WTC11 (cell line): ENCODE results near the gene CLEC4A. TPM values are rescaled to one million over a fixed set of nuclear protein-coding genes. Genes with fewer than 3 reads are reported as not detected.
"Not testable (repeated sequence)": the region's sequence is repeated elsewhere in the genome, so short reads cannot be mapped to it uniquely, and the experiment has no call there.

Source experiments
- ATAC-seq: fragments of 200-7000 bp; cut with Tn5 transposase; 2 replicates; pipeline ENCODE4 v1.10.0; 2021; ENCODE audit warnings: mild to moderate bottlenecking, moderate library complexity
- CTCF ChIA-PET: fragments of 300-600 bp; sonication (Branson Sonifier 250); formaldehyde crosslinking; loops from one replicate; lab custom pipeline; 2021; ENCODE audit warnings: antibody characterized with exemption; lab: Charles Lee
- POLR2A ChIA-PET: fragments of 350-600 bp; sonication (Branson Sonifier 250); formaldehyde crosslinking; loops from one replicate; lab custom pipeline; 2021; ENCODE audit warnings: antibody characterized with exemption; lab: Charles Lee
- DNase-seq: peaks from one replicate; pipeline ENCODE4 v3.0.0; 2021; ENCODE audit warnings: low spot score
- H3K27ac Mint-ChIP-seq: 2 replicates; pipeline ENCODE4 v1.8.0; 2021; ENCODE audit warnings: mixed read lengths
- H3K27me3 Mint-ChIP-seq: 2 replicates; pipeline ENCODE4 v1.8.0; 2021; ENCODE audit warnings: low read depth, mild to moderate bottlenecking, moderate library complexity, mixed read lengths
- H3K36me3 Mint-ChIP-seq: 2 replicates; pipeline ENCODE4 v1.8.0; 2021; ENCODE audit warnings: mixed read lengths
- H3K4me1 Mint-ChIP-seq: 2 replicates; pipeline ENCODE4 v1.8.0; 2022; ENCODE audit warnings: mixed read lengths
- H3K4me3 Mint-ChIP-seq: 2 replicates; pipeline ENCODE4 v1.8.0; 2021; ENCODE audit warnings: mild to moderate bottlenecking, moderate library complexity, mixed read lengths
- H3K9me3 Mint-ChIP-seq: 2 replicates; pipeline ENCODE4 v1.8.0; 2021; ENCODE audit warnings: mixed read lengths
- AR ChIP-seq: fragments of 250-450 bp; sonication (Bioruptor Pico); IDR thresholded peaks from 2 replicates; pipeline ENCODE4 v1.9.0; 2021; ENCODE audit warnings: mild to moderate bottlenecking
- ATF1 ChIP-seq: sonication (generic); formaldehyde crosslinking; IDR thresholded peaks from 2 replicates; pipeline ENCODE4 v1.8.1; 2023; ENCODE audit warnings: mild to moderate bottlenecking, moderate library complexity, missing genetic modification reagents
- CDX4 ChIP-seq: fragments of 250-450 bp; sonication (Bioruptor Pico); IDR thresholded peaks from 2 replicates; pipeline ENCODE4 v1.9.0; 2021; ENCODE audit warnings: moderate library complexity, mild to moderate bottlenecking, inconsistent platforms, borderline replicate concordance
- EMX1 ChIP-seq: fragments of 250-450 bp; sonication (Bioruptor Pico); IDR thresholded peaks from 2 replicates; pipeline ENCODE4 v1.8.0; 2021; ENCODE audit warnings: mild to moderate bottlenecking
- FOXP1 ChIP-seq: sonication (generic); formaldehyde crosslinking; IDR thresholded peaks from 2 replicates; pipeline ENCODE4 v1.8.0; 2022; ENCODE audit warnings: missing genetic modification reagents, mild to moderate bottlenecking, moderate library complexity, borderline replicate concordance
- GRHL2 ChIP-seq: fragments of 250-450 bp; sonication (Bioruptor Pico); IDR thresholded peaks from 2 replicates; pipeline ENCODE4 v1.8.0; 2022; ENCODE audit warnings: mild to moderate bottlenecking, moderate library complexity; ENCODE audit not compliant: insufficient replicate concordance, severe bottlenecking
- HMGXB4 ChIP-seq: sonication (generic); formaldehyde crosslinking; IDR thresholded peaks from 2 replicates; pipeline ENCODE4 v1.8.1; 2023; ENCODE audit warnings: mild to moderate bottlenecking, moderate library complexity, missing genetic modification reagents
- IRF2 ChIP-seq: sonication (generic); formaldehyde crosslinking; IDR thresholded peaks from 2 replicates; pipeline ENCODE4 v1.8.0; 2022; ENCODE audit warnings: low read depth, missing genetic modification reagents, borderline replicate concordance
- NFYB ChIP-seq: sonication (generic); formaldehyde crosslinking; conservative IDR thresholded peaks from 2 replicates; pipeline ENCODE4 v1.8.0; 2022; ENCODE audit warnings: low read depth, missing genetic modification reagents
- PRDM15 ChIP-seq: sonication (generic); formaldehyde crosslinking; IDR thresholded peaks from 2 replicates; pipeline ENCODE4 v1.8.0; 2022; ENCODE audit warnings: missing genetic modification reagents
- USF2 ChIP-seq: sonication (generic); formaldehyde crosslinking; IDR thresholded peaks from 2 replicates; pipeline ENCODE4 v1.8.1; 2023; ENCODE audit warnings: mild to moderate bottlenecking, missing genetic modification reagents, moderate library complexity
- ZNF138 ChIP-seq: sonication (generic); formaldehyde crosslinking; conservative IDR thresholded peaks from 2 replicates; pipeline ENCODE4 v1.8.1; 2022; ENCODE audit warnings: mild to moderate bottlenecking, moderate library complexity, missing genetic modification reagents
- ZNF671 ChIP-seq: fragments of 250-450 bp; sonication (Bioruptor Pico); IDR thresholded peaks from 2 replicates; pipeline ENCODE4 v1.8.0; 2021; ENCODE audit warnings: mild to moderate bottlenecking
- total RNA-seq: library from RNA; stranded (reverse); gene quantifications from 3 replicates; pipeline ENCODE4 v1.2.3, GENCODE V29; 2021

Gene CLEC4A
- total RNA-seq, 1 experiment from 2014 or later = 0.44 TPM

GRCh38 chr12:8156845-8157244 is 33.4 kb downstream of the CLEC4A start, which contains the start of gene ZNF705A (continued):
- TF ChIP-seq HMGXB4 (CRISPR knock-in tag) (no peak), ZNF138 (no peak)

GRCh38 chr12:8157484-8158198 is 34.2 kb downstream of the CLEC4A start:
- POLR2A ChIA-PET = no interaction called here
- ATAC-seq = no peak
- Mint-ChIP-seq H3K27me3 (no peaks in the 10 kb centered on the region; the same call in 1 of the 2 replicates), H3K4me1 (peaks cover 21% of the 10 kb centered on the region), H3K4me3 (no peak overlapping the region), H3K36me3 (no peaks in the 10 kb centered on the region; the same call in 1 of the 2 replicates), H3K27ac (no peak overlapping the region), H3K9me3 (peaks cover 6% of the 10 kb centered on the region)
- TF ChIP-seq NFYB (CRISPR knock-in tag) (no peak), ZNF138 (no peak), CDX4 (CRISPR knock-in tag) (no peak), USF2 (CRISPR knock-in tag) (no peak), AR (CRISPR knock-in tag) (no peak), ZNF671 (CRISPR knock-in tag) (no peak), IRF2 (no peak), FOXP1 (CRISPR knock-in tag) (no peak), EMX1 (no peak), GRHL2 (no peak), ATF1 (no peak), PRDM15 (CRISPR knock-in tag) (no peak)
- CTCF ChIA-PET = no interaction called here
- DNase-seq = no peak

GRCh38 chr12:8172911-8173310 is 49.5 kb downstream of the CLEC4A start:
- POLR2A ChIA-PET, H3K4me1 Mint-ChIP-seq, CTCF ChIA-PET, H3K9me3 Mint-ChIP-seq, H3K4me3 Mint-ChIP-seq, DNase-seq, ATAC-seq, H3K36me3 Mint-ChIP-seq, H3K27ac Mint-ChIP-seq, H3K27me3 Mint-ChIP-seq: not testable (repeated sequence)
